ENCODE data around the gene LRRC47.
"Not testable (repeated sequence)": the region's sequence is repeated elsewhere in the genome, so short reads cannot be mapped to it uniquely, and the experiment has no call there.

LRRC47 gene

DNA sequence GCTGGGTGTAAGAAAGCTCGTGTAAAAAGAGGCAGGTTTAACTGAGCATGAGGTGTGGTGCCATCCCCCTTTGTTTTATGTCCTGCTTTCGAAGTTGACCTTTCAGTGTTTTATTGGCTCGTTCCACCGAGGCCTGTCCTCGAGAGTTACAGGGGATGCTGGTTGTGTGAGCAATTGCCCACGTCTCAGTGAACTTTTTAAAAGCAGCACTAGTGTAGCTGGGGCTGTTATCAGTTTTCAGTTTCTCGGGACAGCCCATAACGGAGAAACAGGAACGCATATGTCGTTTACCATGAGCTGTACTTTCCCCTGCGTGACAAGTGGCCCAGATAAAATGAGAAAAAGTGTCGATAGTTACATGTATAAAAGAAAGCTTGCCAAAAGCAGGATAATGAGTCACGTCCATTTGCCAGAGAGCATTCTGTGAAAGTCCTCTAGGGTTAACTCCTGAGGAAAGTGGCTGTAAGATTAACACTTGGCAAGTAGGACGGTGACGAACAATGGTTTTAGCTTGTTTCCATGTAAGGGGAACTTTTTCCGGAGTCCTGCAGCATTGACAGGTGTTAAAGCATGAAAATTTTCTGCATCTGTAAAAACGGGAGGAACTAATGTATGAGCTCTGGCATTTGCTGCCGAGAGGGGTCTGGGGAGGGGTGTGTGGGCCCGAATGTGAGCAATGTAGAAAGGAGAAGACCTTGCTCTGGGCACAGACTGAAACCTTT is 7.8 kb upstream of the LRRC47 start:
- H3K4me3 ChIP-seq (ENCODE audit: low read length): no peak overlapping the region
- no peaks in the 10 kb centered on the region; the same call in 1 of the 2 replicates for H3K9me3 ChIP-seq (ENCODE audit: control insufficient read depth, insufficient read depth, low read length)
- peaks cover 25% of the 10 kb centered on the region for H3K27me3 ChIP-seq (ENCODE audit: control insufficient read depth, low read length)
- no peaks in the 10 kb centered on the region for H3K79me2 ChIP-seq (ENCODE audit: control insufficient read depth, low read length)
- H3K36me3 ChIP-seq (ENCODE audit: control insufficient read depth, low read length): no peaks in the 10 kb centered on the region
- no peak overlapping the region for H3K27ac ChIP-seq (ENCODE audit: low read depth, low read length)
- 0 out of 2 replicates have a peak, but pooled peaks cover 3% of the 10 kb centered on the region for H3K4me1 ChIP-seq (ENCODE audit: control insufficient read depth, low read length)
- no peaks in the 10 kb centered on the region for H3K9me2 ChIP-seq (replicated peaks; ENCODE audit: control insufficient read depth, low read length)
- no peak overlapping the region for H3K4me2 ChIP-seq (ENCODE audit: low read length)
- TF ChIP-seq, protein P1, sequence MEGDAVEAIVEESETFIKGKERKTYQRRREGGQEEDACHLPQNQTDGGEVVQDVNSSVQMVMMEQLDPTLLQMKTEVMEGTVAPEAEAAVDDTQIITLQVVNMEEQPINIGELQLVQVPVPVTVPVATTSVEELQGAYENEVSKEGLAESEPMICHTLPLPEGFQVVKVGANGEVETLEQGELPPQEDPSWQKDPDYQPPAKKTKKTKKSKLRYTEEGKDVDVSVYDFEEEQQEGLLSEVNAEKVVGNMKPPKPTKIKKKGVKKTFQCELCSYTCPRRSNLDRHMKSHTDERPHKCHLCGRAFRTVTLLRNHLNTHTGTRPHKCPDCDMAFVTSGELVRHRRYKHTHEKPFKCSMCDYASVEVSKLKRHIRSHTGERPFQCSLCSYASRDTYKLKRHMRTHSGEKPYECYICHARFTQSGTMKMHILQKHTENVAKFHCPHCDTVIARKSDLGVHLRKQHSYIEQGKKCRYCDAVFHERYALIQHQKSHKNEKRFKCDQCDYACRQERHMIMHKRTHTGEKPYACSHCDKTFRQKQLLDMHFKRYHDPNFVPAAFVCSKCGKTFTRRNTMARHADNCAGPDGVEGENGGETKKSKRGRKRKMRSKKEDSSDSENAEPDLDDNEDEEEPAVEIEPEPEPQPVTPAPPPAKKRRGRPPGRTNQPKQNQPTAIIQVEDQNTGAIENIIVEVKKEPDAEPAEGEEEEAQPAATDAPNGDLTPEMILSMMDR (IDR thresholded peaks at IDR 0.05; ENCODE audit: low read depth, low read length, poor library complexity, severe bottlenecking): no peak
- TF ChIP-seq EZH2phosphoT487 (IDR thresholded peaks at IDR 0.05; ENCODE audit: borderline replicate concordance, low read length): no peak
- H3F3A ChIP-seq (ENCODE audit: control insufficient read depth, insufficient read depth): no peaks in the 10 kb centered on the region
- H4K20me1 ChIP-seq (ENCODE audit: control insufficient read depth, insufficient read depth, low read depth, low read length): no peaks in the 10 kb centered on the region

DNA sequence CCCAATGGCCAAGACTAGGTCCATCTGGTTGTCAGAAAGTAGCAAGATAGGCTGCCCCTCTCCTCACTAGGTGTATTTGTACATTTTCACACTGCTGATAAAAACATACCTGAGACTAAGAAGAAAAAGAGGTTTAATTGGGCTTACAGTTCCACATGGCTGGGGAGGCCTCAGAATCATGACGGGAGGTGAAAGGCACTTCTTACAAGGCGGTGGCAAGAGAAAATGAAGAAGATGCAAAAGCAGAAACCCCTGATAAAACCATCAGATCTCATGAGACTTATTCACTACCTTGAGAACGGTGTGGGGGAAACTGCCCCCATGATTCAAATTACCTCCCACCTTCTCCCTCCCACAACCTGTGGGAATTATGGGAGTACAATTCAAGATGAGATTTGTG is 4.5 kb upstream of the LRRC47 start:
- H3K36me3 ChIP-seq (ENCODE audit: control insufficient read depth, low read length); H3K4me3 ChIP-seq (ENCODE audit: low read length); H3K9me3 ChIP-seq (ENCODE audit: control insufficient read depth, insufficient read depth, low read length); H3K4me2 ChIP-seq (ENCODE audit: low read length); H3K4me1 ChIP-seq (ENCODE audit: control insufficient read depth, low read length); H3F3A ChIP-seq (ENCODE audit: control insufficient read depth, insufficient read depth); H3K27ac ChIP-seq (ENCODE audit: low read depth, low read length); H3K9me2 ChIP-seq (replicated peaks; ENCODE audit: control insufficient read depth, low read length); H4K20me1 ChIP-seq (ENCODE audit: control insufficient read depth, insufficient read depth, low read depth, low read length): not testable (repeated sequence)
- H3K79me2 ChIP-seq (ENCODE audit: control insufficient read depth, low read length): peaks cover 15% of the 10 kb centered on the region
- peaks cover 25% of the 10 kb centered on the region for H3K27me3 ChIP-seq (ENCODE audit: control insufficient read depth, low read length)

DNA sequence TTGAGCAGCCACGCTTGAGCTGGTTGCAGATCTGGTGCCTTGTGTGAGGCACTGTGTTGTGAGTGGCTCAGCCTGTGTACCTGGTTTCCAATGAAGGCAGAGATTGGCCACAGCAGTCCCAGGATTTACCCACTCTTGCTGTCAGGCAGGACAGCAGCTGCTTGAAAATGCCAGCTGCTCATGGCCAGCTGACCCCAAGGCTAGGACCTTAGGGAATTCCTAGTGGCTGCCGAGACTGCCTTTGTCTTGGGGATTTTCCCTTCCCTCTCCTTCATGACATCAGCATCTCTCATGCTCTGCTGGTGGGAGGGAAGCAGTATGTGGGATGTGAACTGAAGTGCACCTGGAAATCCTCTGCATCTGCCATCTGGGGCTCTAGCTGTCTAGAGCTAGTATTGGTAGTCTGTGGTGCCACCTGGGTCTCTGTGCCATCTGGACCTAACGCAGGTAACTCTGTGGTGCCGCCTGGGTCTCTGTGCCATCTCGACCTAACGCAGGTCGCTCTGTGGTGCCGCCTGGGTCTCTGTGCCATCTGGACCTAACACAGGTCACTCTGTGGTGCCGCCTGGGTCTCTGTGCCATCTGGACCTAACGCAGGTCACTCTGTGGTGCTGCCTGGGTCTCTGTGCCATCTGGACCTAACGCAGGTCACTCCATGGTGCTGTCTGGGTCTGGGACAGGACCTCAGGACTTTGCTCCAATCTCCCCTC is 3.8 kb upstream of the LRRC47 start:
- H3K9me3 ChIP-seq (ENCODE audit: control insufficient read depth, insufficient read depth, low read length): no peaks in the 10 kb centered on the region; the same call in 1 of the 2 replicates
- H3K9me2 ChIP-seq (replicated peaks; ENCODE audit: control insufficient read depth, low read length): no peaks in the 10 kb centered on the region
- peaks cover 13% of the 10 kb centered on the region for H3K4me1 ChIP-seq (ENCODE audit: control insufficient read depth, low read length)
- peaks cover 21% of the 10 kb centered on the region for H3K79me2 ChIP-seq (ENCODE audit: control insufficient read depth, low read length)
- H3K4me2 ChIP-seq (ENCODE audit: low read length): no peak overlapping the region
- no peak overlapping the region for H3K4me3 ChIP-seq (ENCODE audit: low read length)
- H4K20me1 ChIP-seq (ENCODE audit: control insufficient read depth, insufficient read depth, low read depth, low read length): peaks cover 3% of the 10 kb centered on the region; the same call in 1 of the 2 replicates
- TF ChIP-seq, protein P1 (IDR thresholded peaks at IDR 0.05; ENCODE audit: low read depth, low read length, poor library complexity, severe bottlenecking): no peak
- no peak for TF ChIP-seq EZH2phosphoT487 (IDR thresholded peaks at IDR 0.05; ENCODE audit: borderline replicate concordance, low read length)
- H3F3A ChIP-seq (ENCODE audit: control insufficient read depth, insufficient read depth): no peaks in the 10 kb centered on the region
- peaks cover 25% of the 10 kb centered on the region for H3K27me3 ChIP-seq (ENCODE audit: control insufficient read depth, low read length)
- no peak overlapping the region for H3K27ac ChIP-seq (ENCODE audit: low read depth, low read length)
- H3K36me3 ChIP-seq (ENCODE audit: control insufficient read depth, low read length): peaks cover 3% of the 10 kb centered on the region; the same call in 1 of the 2 replicates

All from DOHH2 (cell line).